ENCODE measurements around the gene VANGL2.
A peak's percentile ranks its signal among the peaks of the same experiment; 100 is the strongest.

Gene VANGL2

DNA sequence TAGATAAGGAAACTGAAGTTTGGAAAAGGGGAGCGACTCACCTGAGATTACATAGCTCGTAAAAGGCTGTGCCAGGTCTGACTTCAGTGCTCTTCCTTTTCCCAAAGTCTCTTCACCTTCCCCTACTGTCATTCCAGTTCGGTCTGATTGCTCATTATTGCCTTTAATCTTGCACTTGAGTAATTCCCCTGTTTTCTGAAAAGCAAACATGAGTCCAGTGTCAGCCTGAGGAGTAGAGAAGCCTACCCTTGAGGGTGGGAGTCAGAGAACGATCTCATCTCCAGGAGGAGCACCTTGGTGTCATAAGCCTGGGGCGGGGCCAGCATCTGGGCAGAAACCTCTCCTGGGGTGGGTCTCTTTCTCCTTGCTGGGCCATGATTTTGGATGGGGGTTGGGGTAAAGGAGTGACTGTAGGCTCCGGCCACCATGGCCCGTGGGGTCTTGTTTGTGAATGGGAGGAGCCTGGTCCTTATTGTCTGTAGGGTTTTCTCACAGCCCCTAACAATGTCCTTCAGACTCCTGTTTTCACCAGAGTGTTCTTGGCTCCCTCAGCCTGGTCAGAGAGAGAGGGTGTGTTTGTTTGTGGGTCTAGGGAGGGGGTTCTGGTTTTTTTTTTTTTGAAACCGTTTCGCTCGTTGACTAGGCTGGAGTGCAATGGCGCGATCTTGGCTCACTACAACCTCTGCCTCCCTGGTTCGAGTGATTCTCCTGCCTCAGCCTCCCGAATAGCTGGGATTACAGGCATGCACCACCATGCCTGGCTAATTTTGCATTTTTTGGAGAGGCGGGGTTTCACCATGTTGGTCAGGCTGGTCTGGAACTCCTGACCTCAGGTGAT is 6.0 kb downstream of the VANGL2 start:
- no peak for DNase-seq

DNA sequence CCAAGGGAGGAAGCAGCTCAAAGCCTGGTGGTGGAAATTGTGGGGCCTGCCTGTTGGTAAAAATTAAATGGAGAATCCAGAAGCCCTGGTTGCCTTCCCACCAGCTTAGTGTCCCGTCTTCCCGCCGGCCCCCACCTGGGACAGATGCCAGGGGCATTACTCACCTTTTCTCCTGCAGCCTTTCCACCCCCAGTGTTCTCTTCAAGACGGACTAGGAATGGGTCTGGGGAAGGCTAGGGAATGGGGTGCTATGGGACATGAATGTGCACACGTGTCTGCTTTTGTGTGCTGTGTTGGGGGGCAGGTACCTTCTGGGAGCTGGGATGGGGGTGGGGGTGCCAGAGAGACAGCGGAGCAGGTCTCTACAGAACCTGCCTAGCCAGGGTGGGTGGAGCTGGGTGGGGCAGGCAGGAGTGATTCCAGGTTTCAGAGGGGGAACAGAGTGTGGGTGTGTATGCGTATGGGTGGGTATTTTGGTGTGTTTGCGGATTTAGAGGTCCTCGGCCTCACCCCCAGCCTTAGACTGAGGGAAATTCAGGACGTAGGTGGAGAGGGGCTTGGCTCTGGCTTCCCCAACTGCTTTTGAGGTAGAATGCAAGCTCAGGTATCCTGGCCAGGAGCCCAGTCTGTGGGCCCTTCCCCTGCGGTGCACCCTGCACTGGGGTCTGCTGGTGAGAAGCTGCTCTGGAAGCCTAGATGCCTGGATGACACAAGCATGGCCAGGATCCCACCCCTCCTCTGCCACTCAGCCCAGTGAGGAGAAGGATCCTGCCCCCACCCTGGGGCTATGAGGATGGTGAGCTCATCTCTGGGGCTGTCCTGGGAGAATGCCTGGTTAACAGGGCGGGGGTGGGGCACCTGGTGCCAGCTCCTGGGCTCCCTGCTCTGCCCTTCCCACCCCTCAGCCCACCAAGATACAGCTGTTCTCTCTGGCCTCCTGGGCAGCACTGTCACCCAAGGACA is 7.8 kb downstream of the VANGL2 start:
- no peak for DNase-seq

DNA sequence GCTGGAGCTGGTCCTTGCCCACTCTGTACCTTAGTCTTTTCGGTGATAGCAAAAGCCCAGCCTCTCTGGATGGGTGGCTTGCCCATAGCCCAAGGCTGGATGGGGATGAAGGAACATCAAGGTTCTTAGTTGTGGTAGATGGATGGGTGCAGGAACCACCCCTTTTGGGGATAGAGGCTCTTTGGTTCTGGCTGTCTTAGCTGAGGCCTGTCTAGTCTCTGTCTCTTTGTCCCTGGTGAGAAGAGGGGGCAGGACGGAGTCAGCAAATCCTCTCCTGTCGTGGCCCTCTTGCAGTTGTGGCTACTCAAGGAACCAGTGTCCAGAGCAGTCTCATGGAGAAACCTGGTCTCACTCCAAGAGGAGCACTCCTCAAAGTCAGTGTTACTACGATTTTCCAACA is 8.5 kb downstream of the VANGL2 start:
- DNase-seq = no peak

GRCh38 chr1:160409486-160409885 is 9.1 kb downstream of the VANGL2 start:
- DNase-seq = no peak

DNA sequence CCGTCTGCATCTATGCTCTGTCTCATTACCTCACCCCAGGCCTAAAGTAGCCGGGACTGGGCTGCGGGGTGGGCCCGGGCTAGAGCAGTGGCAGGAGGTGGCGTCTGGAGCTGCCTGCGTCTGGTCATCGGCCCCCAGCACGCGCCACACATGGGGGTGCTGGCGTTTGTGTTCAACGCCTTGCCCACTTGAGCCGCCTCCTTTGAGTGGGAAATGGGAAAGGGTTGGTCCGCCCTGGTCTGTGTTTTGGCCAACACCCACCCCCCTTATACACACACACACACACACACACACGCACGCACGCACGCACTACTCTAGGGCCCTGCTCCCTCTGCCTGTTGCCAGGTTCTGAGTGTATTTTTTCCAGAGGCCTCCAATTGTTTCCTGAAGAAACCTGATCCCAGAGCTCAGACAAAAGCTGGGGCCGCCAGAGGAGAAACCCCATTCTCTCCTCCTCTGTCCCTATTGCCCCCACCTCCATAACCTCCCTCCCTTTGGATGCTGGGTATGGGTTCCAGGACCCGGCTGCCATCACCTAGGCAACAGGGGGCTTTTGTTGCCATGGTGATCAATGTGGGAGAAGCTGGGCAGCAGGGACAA is 10.1 kb downstream of the VANGL2 start:
- DNase-seq = no peak

GRCh38 chr1:160411271-160412027 is 11.1 kb downstream of the VANGL2 start:
- no peak for DNase-seq

DNA sequence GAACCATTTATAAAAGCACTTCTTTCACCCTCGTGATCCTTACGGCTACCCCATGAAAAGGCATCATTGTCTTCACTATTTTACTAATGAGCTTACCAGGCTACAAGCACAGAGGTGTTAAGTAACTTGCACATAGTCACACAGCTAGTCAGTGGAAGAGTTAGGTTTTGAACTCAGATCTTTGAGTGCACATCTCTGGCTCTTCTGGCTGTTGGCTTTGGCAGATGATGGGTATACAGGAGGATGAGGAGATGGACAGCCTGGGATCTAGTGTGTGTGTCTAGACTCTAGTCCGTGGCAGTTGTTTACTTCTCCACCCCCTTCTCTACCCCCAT is 11.6 kb downstream of the VANGL2 start:
- DNase-seq = no peak

DNA sequence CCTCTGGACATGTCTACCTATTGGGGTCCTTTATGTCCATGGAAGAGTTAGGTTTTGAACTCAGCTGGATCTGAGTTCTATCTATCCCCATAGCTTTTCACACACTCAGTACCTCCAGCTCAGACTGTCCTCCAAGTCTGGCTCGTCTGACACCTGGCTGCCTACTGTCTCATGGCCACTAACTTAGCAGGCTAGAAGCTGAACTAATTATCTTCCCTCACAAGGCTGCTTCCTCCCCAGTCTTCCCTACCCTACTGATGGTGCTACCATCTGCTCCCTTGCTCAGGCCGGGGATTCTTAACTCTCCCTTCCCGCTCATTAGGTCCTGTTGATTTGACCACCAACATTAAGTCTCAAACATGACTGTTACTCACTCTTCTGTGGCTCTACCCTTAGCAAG is 13.4 kb downstream of the VANGL2 start:
- DNase-seq = no peak

GRCh38 chr1:160414881-160415280 is 14.5 kb downstream of the VANGL2 start:
- no peak for DNase-seq

- no peak for DNase-seq
Observed at GRCh38 chr1:160415696-160416290, 15.4 kb downstream of the VANGL2 start.

GRCh38 chr1:160416369-160416768 is 16.0 kb downstream of the VANGL2 start:
- peak; percentile 23 to 33 for DNase-seq

DNA sequence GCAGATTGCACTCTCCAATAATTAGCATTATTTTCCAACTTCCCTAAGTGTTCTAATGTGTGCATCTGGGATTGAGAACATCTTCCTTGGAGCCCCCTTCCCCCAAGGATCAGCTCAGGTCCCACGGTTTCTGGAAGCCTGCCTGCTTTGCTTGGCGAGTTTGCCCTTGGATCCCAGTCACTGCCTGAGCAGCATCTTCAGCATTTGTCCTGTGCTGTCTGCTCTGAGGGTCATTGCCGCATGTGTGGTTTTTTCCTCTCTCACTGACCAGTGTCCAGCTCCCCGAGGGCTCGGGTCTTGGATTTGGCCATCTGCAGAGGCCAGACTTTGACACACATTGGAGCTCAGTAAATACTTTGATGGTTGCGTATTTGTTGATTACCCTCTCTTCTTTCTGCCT is 18.1 kb downstream of the VANGL2 start:
- no peak for DNase-seq

GRCh38 chr1:160419150-160419837 is 18.9 kb downstream of the VANGL2 start:
- DNase-seq = no peak

GRCh38 chr1:160419838-160420169 is 19.4 kb downstream of the VANGL2 start:
- no peak for DNase-seq

DNA sequence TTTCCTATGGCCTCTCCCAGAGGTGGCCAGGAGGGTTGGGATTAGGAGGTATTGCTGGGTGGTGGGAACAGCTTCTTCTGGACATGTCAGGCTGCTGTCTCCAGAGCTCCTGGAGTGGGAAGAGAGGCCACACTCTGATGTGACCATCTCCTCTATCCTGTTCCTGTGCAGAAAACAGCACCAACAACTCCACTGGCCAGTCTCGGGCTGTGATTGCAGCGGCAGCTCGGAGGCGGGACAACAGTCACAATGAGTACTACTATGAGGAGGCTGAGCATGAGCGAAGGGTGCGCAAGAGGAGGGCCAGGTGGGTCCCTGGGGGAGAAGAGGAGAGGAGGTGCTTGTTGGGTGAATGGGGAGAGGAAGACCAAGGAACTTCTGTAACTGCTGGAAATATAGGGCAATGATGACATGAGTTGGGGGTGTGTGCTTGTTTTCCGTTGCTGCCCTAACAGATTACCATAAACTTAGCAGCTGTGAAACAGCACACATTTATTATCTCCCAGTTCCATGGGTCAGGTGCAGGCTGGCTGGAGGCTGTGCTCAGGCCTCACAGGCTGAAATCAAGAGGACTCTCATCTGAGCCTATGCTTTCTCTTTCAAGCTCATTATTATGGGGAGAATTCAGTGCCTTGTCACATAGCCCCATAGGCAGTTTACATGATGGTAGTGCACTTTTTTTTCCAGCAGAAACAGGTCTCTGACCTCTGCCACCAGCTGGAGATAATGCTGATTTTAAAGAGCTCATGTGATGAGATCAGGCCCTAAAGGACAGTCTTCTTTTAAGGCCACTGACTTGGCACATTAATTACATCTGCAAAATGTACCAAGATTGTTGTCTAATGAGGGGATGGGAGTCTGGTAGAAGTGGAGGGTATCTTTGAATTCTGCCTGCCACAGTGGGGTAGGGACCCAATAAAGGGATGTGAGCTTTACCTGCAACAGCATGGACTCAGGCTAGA is 20.8 kb downstream of the VANGL2 start:
- DNase-seq = no peak

DNA sequence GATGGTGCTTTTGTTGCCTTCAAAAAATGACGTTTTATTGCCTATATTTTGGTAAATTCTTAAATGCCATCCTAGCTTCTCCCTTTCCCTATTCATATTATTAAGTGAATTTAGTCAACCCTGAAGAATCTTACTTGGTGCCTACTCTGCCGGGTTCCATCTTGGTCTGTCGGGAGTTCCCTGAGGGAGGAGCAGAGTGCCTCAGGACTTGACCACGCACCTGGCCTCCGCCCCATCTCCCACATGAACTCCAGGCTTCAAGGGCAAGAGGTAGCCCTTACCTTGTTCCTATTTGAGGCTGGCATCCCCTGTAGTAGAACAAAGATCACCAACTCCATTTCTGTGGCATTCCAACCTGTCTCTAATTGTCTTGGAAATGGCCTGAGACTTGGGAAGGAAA is 21.5 kb downstream of the VANGL2 start:
- no peak for DNase-seq

- no peak for DNase-seq
Observed at GRCh38 chr1:160423966-160424365, 23.6 kb downstream of the VANGL2 start.

DNA sequence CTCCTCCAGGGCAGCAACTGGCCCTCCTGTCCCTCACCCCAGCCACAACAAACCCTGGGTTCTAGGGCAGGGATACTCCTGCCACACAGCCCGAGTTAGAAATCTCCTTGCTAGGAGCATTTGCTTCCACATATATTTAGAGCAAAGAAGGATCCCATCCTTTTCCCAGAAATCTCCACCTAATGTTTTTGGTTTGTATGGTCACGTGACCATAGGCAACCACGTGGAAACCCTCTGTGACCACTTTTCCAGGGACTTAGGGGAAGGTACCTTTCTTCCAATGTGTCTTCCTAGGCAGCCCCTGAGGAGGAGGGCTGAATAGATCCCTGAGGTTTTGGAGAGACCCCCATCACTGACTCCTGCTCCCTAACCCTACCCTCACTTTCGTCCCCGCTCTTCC is 25.5 kb downstream of the VANGL2 start:
- DNase-seq = no peak

- no peak for DNase-seq
Observed at GRCh38 chr1:160427625-160428024, 27.3 kb downstream of the VANGL2 start.

GRCh38 chr1:160428053-160428452 is 27.7 kb downstream of the VANGL2 start:
- DNase-seq = no peak

GRCh38 chr1:160428655-160429054 is 28.3 kb downstream of the VANGL2 start:
- peak; percentile 11 to 23 for DNase-seq

Data from AML-193 (cell line).